Diencephalon (tissue), 1 donor: ENCODE data around the gene KRT32. TPM values are rescaled to one million over a fixed set of nuclear protein-coding genes. Genes with fewer than 3 reads are reported as not detected.

Experiments used
- small RNA-seq: library from RNA; depleted of rRNA; stranded (forward); fragments of <200 nt; gene quantifications from one replicate; pipeline ENCODE3, GENCODE V24; 2014
- total RNA-seq: library from RNA; depleted of rRNA; stranded (reverse); fragments of >200 nt; gene quantifications from one replicate; pipeline ENCODE4 v1.2.3, GENCODE V29; 2014

KRT32 gene
- not detected for total RNA-seq

DNA sequence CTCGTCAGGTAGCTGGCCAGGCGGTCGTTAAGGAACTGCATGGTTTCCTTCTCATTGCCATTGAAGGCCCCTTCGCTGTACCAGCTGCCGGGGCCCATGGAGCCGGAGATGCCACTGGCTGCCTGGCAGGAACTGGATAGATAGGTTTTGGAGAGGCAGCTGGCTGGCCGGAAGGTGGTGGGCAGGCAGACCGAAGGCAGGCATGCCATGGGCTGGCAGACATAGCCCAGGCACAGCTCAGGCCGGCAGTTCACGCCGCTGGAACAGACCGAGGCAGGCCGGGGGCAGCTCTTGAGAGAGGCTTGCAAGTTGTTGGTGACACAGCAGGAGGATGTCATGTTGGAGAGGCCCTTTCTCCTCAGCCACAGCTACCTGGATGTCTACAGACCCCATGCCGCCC lies at the start of gene KRT32:
Gene KRT32 (minus strand): TSS at position 399 of the 400 bp plus-strand sequence. CDS start 61 bp downstream, at position 338.

DNA sequence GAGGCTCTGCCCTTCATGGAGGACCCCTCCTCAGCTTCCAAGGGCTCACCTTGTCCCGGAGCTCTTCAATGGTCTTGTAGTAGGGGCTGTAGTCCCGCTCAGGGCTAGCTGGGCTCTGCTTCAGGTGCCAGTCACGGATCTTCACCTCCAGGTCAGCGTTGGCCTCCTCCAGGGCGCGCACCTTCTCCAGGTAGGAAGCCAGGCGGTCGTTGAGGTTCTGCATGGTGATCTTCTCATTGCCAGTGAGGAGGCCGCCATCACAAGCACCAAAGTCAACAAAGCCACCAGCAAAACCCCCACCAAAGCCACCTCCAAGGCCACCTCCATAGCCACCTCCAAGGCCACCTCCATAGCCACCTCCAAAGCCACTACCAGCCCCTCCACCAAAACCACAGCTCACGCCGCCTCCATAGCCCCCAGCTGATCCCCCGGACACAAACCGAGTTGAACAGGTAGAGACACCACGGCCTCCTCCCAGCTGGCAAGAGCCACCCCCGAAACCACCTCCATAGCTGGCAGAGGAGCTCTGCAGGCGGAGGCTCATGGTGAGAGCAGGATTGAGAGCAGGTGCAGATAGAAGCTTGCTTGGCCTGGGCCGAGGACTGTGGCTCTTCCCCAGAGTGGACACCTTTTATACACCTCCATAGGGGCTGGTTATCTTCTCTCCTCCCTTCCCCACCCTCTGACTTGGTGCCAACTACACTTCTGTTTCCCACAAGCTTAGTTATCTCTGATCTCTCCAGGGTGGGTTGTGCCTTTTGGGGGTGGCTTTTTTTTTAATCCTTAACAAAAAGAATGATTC lies 38.0 kb upstream of the KRT32 start, which contains the start of gene KRT13:
Gene KRT13 (minus strand): TSS at position 606 of the 802 bp plus-strand sequence. CDS start 62 bp downstream, at position 544.

GRCh38 chr17:41489531-41489930 lies 22.3 kb upstream of the KRT32 start, which contains the start of gene KRT36:
TSS of gene KRT36 (minus strand) at chr17:41489910. CDS start at chr17:41489864, 46 bp downstream.

DNA sequence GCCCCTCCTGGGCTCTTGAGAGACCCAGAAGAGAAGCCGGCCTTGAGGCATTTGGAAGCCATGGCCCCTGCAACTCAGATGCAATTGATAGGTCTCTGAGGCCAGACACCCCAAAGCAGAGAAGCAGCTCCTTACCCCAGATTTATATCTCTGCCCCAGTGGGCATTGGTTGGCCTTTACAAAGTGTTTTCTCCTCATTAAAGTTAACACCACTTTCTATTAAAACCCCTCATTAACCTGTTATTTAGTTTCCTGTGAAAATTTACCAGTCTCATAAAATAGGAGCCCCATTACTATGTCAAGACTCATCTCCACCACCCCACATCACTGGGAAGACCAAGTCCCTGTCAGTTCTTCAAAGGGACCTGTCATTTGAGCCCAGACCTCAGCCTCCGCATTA lies 13.8 kb upstream of the KRT32 start, which contains the start of gene KRT35:
Gene KRT35 (minus strand): TSS at position 116 of the 400 bp plus-strand sequence. CDS start 54 bp downstream, at position 62.

GRCh38 chr17:41440531-41441033 lies 26.6 kb downstream of the KRT32 start, which contains the start of gene KRT38:
TSS of gene KRT38 (minus strand) at chr17:41440983. CDS start at chr17:41440921, 62 bp downstream.

GRCh38 chr17:41424111-41424635 lies 43.0 kb downstream of the KRT32 start, which contains the start of gene KRT37:
TSS of gene KRT37 (minus strand) at chr17:41424585. CDS start at chr17:41424523, 62 bp downstream.

Small RNA genes lying within 50 kb of the gene (small RNA-seq; reads per million reads assigned to genes)
- gene RNU2-32P: 2.2 reads per million, percentile 87 among the genes with 10 or more reads in this experiment

Other genes with a start within 250 kb of the KRT32 start
- not detected for gene KRTAP9-2, start 240.7 kb downstream of the KRT32 start, total RNA-seq
- not detected for gene KRTAP9-3, start 234.9 kb downstream of the KRT32 start, total RNA-seq
- gene KRTAP9-8, start 229.4 kb downstream of the KRT32 start, total RNA-seq: not detected
- not detected for gene KRTAP9-4, start 217.7 kb downstream of the KRT32 start, total RNA-seq
- gene KRTAP9-9, start 212.0 kb downstream of the KRT32 start, total RNA-seq: not detected
- gene KRTAP9-6, start 202.0 kb downstream of the KRT32 start, total RNA-seq: not detected
- not detected for gene KRTAP9-7, start 191.7 kb downstream of the KRT32 start, total RNA-seq
- not detected for gene KRTAP29-1, start 164.5 kb downstream of the KRT32 start, total RNA-seq
- gene KRTAP16-1, start 158.1 kb downstream of the KRT32 start, total RNA-seq: not detected
- not detected for gene KRTAP17-1, start 151.7 kb downstream of the KRT32 start, total RNA-seq
- gene KRT33A, start 116.6 kb downstream of the KRT32 start, total RNA-seq: not detected
- gene KRT33B, start 97.6 kb downstream of the KRT32 start, total RNA-seq: not detected
- not detected for gene KRT34, start 85.1 kb downstream of the KRT32 start, total RNA-seq
- gene KRT31, start 69.8 kb downstream of the KRT32 start, total RNA-seq: 0.23 TPM
- gene KRT37, start 42.8 kb downstream of the KRT32 start, total RNA-seq: not detected
- gene KRT38, start 26.4 kb downstream of the KRT32 start, total RNA-seq: not detected
- gene KRT35, start 13.8 kb upstream of the KRT32 start, total RNA-seq: not detected
- gene KRT36, start 22.5 kb upstream of the KRT32 start, total RNA-seq: not detected
- gene KRT13, start 38.2 kb upstream of the KRT32 start, total RNA-seq: not detected
- gene KRT15, start 51.5 kb upstream of the KRT32 start, total RNA-seq: not detected
- 22.1 TPM for gene KRT19, start 60.9 kb upstream of the KRT32 start, total RNA-seq
- gene KRT9, start 104.7 kb upstream of the KRT32 start, total RNA-seq: not detected
- gene KRT14, start 119.5 kb upstream of the KRT32 start, total RNA-seq: not detected
- not detected for gene KRT16, start 145.4 kb upstream of the KRT32 start, total RNA-seq
- gene KRT17, start 157.2 kb upstream of the KRT32 start, total RNA-seq: not detected
- gene EIF1, start 221.5 kb upstream of the KRT32 start, total RNA-seq: 114 TPM
- not detected for gene GAST, start 244.9 kb upstream of the KRT32 start, total RNA-seq